Stimulated activated CD8-positive, alpha-beta memory T cell treated with anti-CD3 and anti-CD28 coated beads, Interleukin-12 subunit alpha, Interleukin-12 subunit beta, amount 100 ng/mL, for 1 hour (primary cell): ENCODE data around the gene CHPT1.
"Not testable (repeated sequence)": the region's sequence is repeated elsewhere in the genome, so short reads cannot be mapped to it uniquely, and the experiment has no call there.

Experiments
- DNase-seq: peaks from one replicate; pipeline ENCODE4 v3.0.0-alpha.2; 2020; ENCODE audit warnings: low read depth

CHPT1 gene

DNA sequence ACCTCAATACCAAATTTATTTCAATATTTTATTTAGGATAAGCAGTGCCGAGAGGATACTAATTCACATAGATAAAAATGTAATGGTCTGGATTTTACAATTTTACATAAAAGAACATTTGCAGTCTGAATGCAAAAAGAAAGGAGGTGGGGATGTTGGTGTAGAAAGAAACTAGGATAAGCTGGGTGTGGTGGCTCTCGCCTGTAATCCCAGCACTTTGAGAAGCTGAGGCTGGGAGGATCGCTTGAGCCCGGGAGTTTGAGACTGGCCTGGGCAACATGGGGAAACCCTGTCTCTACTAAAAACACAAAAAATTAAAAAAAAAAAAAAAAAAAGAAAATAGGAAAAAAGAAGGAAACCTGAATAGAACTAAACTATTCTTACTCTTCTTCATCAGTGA, 25.0 kb downstream of the CHPT1 start:
- no peak for DNase-seq

DNA sequence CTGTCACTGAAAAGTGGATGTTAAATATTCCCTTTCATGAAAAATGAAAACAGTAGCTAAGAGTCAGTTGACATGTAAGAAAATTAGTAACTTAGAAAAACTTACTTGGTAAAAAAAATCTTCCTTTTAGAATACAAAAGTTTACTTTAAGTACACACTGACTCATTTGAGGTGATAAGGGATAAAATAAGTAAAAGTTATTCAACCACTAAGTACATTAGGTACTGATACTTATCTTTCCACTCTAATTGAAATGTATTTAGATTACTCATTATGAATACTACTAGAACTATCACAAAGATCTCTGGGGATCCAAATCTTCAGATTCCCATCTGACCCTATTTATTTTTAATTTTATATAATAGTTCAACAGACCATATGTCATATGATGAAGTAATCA, 29.7 kb downstream of the CHPT1 start:
- DNase-seq, result no peak

DNA sequence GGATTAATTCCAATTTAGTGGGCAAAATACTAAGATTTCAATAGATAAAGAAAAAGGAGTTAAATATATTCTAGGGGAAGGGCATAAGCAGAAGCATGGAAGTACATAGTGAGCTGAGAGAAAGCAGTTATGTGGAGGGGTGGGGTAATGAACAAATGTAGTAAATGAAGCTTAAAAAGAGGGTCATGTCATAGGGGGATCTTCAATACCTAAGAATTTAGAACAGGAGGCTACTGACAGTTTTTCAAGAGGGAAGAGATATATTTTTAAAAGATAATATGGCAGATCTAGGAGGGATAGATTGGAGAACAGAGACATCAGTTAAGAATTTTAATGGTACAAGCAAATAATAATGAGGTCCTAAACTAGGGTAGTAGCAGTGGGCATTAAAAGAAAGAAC, 32.4 kb downstream of the CHPT1 start:
- DNase-seq, result no peak

DNA sequence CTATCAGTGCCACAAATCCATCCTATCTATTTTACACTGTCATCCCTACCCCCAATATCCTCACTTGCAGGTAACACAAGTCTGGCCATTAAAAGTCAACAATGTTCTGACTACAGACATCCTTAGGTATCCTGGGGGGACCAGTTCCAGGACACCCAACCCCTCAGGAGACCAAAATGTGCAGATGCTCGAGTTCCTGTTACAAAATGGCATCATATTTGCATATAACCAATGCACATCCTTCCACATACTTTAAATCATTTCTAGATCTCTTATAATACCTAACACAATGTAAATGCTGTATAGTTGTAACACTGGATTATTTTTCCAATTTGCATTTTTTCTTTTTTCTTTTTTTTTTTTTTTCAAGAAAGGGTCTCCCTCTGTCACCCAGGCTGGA, 34.9 kb downstream of the CHPT1 start:
- no peak for DNase-seq

DNA sequence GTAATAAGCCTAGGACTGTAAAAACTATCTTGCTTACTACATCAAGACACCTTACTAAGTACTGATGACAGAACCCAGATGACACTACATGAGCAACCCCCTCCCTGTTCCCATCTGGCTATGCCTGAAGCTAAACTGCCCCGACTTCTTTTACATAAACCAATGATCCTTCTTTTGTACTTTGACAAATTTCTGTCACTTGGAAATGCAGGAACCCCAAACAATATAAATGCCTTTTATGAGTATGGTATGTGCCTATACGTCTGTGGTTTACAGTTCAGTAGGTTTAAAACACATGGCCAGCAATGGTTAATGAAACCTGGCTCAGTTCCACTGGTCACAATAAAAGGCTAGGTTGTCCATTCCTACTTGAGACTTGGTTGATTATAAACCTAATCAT, 35.7 kb downstream of the CHPT1 start:
- DNase-seq, result no peak

DNA sequence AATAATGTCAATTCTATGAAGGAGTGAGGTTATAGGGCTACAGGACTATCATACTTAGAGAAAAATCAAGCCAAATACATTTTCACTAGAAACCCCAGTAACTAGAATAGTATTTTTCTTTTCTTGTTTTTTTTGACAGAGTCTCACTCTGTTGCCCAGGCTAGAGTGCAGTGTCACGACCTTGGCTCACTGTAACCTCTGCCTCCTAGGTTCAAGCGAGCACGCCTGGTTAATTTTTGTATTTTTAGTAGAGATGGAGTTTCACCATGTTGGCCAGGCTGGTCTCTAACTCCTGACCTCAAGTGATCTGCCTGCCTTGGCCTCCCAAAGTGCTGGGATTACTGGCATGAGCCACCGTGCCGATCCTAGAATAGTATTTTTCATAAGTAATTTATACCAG, 37.0 kb downstream of the CHPT1 start:
- not testable (repeated sequence) for DNase-seq

DNA sequence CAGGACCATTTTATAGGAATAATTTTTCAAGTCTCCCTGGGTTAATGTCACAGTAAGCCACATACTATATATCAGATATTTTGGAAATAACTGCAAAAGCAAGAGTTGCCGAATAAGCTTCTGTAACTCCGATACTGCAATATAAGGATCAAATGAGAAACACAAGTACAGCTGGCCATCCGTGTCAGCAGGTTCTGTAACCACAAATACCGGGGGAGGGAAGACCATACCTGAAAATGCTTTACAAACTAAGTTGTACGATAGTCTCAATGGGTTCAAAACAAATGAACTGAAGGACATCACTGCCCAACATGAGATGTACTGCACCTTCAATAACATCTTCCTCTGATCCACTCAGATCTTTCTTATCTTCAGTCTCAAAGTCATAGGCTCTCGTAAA, 40.0 kb downstream of the CHPT1 start:
- DNase-seq, result no peak

DNA sequence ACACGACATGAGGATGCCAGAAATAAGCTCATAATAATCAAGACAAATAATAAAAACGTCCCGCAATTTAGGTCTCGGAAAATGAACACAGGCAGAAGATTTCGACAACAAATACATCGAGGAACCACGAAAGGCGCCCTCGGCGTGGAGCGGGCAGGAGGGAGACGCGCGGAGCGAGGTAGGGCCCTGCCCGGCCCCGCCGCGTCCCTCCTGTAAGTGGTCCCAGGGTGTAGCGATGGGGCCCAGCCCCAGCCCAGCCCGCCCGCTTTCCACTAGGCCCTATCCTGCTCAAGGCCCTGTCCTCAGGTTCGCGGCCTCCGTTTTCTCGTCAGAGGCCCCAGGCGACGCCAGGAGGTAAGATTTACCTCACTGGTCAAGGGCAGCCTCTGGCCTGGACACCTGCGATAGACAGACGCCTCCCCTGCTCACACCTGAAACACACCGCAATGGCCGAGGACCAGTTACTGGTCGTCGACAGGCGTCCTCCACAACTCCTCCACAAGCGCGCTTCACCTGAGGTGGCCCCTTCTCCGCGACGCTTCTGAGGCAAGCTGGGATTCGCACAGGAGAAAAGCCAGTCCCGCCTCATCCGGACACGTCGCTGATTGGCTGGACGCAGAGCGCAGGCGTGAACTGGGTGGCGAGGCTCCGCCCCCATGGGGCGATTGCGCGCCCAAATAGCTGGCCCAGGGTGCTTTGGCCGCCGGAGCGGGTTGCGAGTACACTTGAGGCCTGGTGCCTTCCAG, 41.7 kb downstream of the CHPT1 start, which contains the start of gene SYCP3:
Gene SYCP3 (minus strand): TSS at position 543 of the 746 bp plus-strand sequence. CDS start 1,527 bp downstream, outside the sequence.
- DNase-seq, result no peak

DNA sequence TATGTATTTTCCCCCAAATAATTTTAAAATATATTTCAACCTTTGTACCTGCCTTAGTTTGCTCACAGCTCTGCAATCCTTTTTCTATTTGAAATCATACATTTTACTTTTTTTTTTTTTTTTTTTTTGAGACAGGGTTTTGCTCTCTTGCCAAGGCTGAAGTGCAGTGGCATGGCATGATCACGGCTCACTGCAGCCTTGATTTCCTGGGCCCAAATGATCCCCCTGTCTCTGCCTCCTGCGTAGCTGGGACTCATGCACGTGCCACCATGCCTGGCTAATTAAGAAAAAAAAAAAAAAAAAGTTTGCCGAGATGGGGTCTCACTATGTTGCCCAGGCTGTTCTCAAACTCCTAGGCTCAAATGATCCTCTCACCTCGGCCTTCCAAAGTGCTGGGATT, 43.1 kb downstream of the CHPT1 start:
- no peak for DNase-seq

DNA sequence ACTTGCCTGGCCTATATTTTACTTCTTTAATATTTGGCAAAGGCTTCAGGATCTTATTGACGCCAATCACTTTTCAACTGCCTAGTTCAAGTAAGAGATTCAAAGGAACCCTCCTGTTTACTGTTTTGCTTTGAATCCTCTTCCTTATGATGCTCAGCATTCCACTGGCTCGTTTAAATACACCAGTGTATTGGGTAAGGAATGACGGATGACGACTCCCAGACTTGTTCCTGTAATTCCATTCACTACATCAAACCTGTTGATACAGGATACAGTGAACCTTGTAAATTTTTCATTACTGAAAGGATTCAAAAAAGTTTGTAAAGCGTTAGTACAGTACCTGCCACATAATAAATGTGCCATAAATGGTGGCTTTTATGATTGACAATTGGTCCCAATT, 43.5 kb downstream of the CHPT1 start:
- no peak for DNase-seq

DNA sequence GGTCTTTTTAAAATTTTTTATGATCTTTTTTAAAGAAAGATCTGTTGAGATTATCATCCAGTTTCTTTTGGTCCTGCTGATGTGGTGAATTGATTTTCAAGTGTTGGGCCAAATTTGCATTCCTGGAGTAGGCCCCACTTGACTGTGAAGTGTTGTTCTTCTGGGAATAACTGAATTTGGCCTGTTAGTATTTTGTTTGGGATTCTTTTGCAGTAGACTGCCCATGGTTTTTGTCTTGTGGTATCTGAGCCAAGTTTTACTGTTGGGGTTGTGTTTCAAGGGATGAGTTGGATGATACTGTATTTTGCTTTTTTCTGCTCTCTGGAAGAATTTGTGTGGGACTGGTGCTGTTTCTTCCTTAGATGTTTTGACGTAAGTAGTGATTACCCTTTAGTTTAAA, 45.8 kb downstream of the CHPT1 start:
- no peak for DNase-seq

DNA sequence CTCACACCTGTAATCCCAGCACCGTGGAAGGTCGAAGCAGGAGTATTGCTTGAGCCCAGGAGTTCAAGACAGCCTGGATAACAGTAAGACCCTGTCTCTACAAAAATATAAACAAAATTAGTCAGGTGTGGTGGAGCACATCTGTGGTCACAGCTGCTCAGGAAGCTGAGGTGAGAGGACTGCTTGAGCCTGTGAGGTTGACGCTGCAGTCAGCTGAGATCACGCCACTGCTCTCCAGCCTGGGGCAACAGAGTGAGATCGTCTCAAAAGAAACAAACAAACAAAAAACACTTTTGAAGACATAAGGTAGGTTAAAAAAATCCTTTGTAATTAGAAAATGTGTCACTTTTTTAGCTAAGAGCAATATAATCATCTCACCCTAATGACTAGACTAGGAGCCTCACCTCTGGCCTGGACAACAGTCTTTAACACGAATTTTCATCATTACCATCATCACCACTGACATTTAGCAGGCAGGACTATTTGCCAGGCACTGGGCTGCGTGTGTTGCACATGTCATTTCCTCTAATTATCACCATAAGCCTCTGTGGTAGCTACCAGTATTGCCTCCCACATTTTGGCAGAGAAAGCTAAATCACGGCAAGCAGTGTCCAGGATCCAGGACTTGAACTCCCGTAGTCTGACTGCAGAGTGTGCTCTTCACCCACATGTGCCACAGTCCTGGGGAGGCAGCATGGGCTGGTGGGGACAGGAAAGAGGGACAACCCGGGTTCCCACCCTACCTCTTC, 46.5 kb downstream of the CHPT1 start:
- no peak for DNase-seq

DNA sequence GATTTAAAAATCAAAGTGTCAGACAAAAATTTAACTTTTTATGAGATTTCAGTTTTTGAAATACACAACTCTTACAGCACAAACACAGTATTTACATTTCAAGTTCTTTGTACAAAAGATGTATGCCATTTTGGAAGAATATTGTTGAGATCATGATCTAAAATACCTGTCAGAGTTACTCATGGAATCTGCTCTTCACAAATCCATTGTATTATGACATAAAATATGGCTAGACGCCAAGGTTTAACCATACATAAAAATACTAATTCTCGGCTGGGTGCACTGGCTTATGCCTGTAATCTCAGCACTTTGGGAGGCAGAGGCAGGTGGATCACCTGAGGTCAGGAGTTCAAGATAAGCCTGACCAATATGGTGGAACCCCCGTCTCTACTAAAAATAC, 48.0 kb downstream of the CHPT1 start:
- DNase-seq, result no peak

DNA sequence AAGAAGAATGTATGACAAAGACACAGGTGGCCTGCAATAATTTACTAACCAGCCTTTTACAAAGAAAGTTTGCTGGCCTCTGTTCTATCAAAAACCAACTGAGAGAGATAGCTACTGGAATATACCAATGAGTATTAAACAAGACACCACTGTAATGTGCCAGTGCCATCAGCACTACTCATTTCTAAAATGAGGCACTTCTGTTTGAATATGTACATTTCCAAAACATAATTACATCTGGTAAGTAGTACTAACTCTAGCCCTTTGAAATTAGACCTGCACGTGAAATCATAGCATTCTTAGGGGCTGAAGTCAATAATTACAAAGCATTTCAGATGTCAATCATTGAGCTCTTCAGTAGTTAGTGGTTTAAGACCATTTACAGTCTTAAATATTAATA, 48.8 kb downstream of the CHPT1 start:
- DNase-seq, result no peak

DNA sequence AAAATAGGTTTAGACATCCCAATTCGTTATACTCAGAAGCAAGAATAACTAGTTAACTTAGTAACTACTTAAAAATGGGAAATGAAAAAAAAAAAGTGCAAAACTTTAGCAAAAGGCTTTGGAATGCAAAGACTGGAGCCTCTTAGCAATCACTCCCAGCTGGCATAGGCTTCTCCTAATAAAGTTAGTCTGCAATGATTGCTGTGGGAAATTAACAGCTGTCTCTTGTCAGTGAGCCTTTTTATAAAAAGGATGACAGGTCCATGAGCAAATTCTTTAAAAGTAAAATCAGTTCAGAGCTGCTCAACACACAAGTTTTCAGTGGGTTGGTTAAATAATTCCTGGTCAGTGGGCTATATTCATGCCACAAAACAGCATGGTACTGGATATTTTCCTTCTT, 49.2 kb downstream of the CHPT1 start:
- no peak for DNase-seq

DNA sequence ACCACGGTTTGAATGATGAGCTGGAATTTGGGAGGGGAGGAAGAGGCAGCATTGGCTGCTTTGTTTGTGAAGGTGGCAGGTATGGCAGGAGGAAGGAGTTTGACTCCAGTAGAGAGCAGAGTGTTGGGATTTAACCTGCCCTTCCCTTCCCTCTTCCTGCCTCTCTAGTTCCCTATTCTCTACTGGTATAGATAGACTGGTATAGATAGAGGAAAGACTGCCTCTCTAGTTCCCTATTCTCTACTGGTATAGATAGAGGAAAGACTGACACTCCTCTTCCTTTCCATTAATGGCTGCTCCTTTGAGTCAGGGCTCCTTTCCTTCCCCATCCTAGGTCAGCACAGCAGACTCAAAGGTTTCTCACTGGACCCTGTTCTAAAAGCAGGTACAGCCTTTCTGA, 50.3 kb downstream of the CHPT1 start:
- DNase-seq, result no peak

DNA sequence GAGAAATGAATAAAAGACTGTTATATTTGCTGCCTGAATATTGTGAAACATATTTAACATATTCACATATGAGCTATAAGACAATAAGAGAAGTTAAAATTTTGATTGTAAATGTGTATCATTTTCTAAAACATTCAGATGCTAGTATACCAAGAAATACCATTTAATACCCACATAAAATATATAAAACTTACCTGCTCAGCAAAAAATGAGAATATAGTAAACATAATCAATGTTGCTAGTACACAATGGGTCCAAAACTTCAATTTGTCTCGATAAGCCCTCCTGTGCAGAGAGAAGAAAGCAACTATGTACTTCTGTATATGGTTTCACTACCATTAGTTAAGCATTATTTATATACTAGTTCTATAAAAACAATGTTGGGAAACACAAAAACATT, 51.5 kb downstream of the CHPT1 start:
- no peak for DNase-seq

DNA sequence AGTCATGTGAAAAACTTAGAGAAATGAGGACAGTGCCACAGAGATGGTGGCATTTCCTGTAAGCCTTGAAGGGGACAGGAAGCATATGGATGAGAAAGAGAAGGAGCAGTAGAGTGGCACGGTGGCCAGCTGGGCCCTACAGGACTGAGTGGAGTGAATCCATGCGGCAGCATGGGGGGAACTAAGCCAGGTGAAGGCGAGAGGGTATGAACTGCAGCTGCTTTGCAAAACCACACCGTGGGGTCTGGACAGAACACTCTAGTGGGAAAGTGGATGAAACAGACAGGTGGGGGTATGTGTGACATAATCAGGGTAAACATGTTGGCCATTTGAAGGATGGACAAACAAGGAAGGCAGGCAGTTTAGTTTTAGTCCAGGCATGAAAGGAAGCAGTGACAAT, 52.2 kb downstream of the CHPT1 start:
- DNase-seq, result no peak

DNA sequence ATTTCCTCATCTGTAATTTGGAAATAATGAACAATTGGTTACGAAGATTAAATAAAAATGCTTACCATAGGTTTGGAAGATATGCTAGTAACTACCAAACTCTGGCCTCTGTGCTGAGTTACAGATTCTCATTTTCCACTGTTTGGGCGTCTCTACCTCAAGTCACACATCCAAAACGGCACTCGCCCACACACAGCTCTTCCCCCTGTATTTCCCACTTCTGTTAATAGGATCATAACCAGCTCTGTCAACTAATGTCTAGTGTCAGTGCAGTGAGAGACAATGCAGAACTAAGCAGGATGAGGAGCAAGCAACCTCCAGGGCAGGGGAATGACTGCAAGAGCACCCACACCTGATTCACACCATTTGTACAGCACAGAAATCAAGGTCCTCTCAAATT, 52.7 kb downstream of the CHPT1 start:
- no peak for DNase-seq

DNA sequence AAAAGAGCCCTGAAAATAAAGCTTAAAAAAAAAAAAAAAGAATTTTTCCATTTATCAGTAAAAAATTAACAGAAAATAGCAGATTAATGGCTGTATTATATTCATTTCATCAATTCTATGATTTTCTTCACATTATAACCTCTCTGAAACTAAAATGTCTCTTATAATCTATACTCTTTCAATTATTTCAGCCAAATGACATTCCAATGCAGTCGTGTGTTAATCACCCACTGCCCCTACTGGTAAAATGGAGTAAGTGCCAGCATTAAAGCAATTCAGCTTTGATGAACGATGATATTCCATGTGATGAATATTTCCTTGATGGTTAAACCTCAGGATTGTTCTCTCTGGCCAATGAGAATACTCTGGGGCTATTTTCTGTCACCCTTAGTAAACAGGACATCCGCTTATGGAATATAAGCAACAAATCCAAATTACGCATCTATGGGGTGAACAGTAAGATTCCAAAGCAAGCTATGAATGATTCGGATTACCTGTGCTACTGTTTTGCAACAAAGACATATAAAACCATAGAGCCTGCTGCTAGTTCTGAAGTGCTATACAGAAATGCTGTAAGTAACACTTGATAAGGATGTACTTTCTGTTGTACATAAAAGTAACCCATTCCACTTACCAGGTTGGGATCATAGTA, 62.1 kb downstream of the CHPT1 start:
- no peak for DNase-seq

DNA sequence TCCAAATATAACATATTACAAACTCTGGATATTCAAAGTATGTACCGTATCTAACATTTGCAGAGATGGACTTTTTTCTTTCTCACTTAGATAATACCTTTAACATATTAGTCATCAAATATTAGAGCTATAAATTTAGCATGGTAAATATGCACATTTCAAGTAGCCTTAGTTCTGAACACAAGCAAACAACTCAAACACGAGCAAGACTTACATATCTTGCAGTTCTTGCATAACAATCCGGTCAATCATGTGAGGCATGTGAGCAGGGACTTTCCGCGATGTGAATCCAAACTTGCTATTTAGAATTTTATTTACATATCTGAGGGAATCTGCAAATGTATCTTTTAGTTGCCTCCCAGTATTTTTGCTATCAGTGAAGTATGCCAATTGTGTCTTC, 63.9 kb downstream of the CHPT1 start:
- DNase-seq, result no peak

DNA sequence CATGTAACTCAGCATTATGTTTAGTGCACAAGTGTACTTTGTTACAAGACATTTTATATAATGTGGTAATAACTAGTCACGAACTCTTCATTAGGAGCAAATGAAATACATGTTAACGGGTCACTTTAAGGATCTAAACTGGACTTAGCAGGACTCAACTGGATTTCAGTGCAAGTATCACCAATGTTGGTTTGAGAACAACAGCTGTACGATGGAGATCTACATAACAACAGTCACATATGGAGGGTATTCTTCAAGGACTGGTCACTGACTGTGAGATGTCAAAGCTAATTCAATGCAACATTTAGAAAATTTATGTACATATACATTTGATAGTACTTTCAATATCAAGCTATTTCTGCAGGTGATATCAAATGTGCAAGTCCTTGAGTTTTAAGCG, 64.3 kb downstream of the CHPT1 start:
- DNase-seq, result no peak

DNA sequence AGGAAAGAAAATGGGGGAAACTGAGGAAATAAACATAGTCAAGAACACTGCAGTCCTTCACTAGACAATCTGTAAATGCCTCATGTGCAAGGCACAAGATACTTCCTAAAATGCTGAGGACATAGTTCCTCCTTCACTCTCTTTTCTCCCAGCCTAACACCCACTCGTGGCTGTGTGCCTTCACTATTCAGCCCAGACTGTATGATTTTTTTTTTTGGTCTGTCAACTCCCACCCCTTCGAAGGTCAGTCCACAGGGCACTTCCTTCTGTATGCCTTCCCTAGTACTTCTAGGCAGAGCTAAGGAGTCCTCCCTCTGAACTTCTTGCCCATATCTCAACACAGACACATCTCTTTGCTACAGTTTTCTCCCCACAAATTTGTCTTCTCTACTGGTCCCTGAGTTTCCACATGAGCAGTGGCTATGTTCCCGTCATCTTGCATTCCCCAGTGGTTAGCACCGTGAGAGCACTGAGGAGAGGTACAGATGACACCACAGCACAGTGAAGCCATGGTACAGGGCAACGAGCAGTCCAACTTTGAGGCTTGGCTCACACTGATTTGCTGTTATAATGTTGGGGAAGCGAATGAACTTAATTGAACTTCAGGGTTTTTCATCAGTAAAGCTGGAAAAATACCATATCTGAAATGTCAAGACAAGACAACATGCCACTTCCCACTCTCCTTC, 65.9 kb downstream of the CHPT1 start:
- DNase-seq, result no peak
